Pancreas (tissue), 10 donors: ENCODE results near the gene TRMT44. TPM values are rescaled to one million over a fixed set of nuclear protein-coding genes. Genes with fewer than 3 reads are reported as not detected.

ENCODE experiments used
- ATAC-seq, 4 donors: fragments of 200-7000 bp; cut with Tn5 transposase; one replicate each; pipeline versions ENCODE4 v1.8.0 to v1.9.1; 2020; ENCODE audit warnings: mild to moderate bottlenecking in 4 of 4, moderate library complexity in 4 of 4
- DNase-seq, 6 donors: peaks; one replicate each; pipeline ENCODE4 v3.0.0-alpha.2; 2020
- FAIRE-seq: peaks from 2 replicates; lab custom pipeline; 2012; peaks lifted over from hg19 to GRCh38; lab: Jason Lieb, UNC
- H3K27ac ChIP-seq, 4 donors: fragments of 200-600 bp; sonication (generic); 1 replicate in 3 of 4; 2 replicates in 1 of 4; pipeline versions ENCODE4 v1.5.0 to v1.8.0; 2020
- H3K27me3 ChIP-seq, 4 donors: fragments of 200-600 bp; one replicate each; pipeline ENCODE4 v1.8.0; 2021
- H3K36me3 ChIP-seq, 3 donors: fragments of 200-600 bp; sonication (generic) in 1 of 3; one replicate each; pipeline versions ENCODE4 v1.5.0 to v1.8.0; 2020 to 2021
- H3K4me1 ChIP-seq, 3 donors: fragments of 200-600 bp; one replicate each; pipeline ENCODE4 v1.8.0; 2021
- H3K4me3 ChIP-seq, 4 donors: fragments of 200-600 bp; sonication (generic) in 2 of 4; one replicate each; pipeline versions ENCODE4 v1.5.0 to v1.8.0; 2020 to 2021
- H3K9me3 ChIP-seq, 4 donors: fragments of 200-600 bp; one replicate each; pipeline ENCODE4 v1.8.0; 2021
- CTCF ChIP-seq, 4 donors: fragments of 200-600 bp; sonication (generic) in 3 of 4; IDR thresholded peaks; one replicate each; pipeline versions ENCODE4 v1.5.0 to v1.8.0; 2021; ENCODE audit warnings: antibody characterized with exemption in 4 of 4
- WGBS, 2 donors: extraction: QIAGEN DNeasy Blood & Tissue Kit; methylation state at CpG; one replicate each; pipeline ENCODE4 v1.1.7; 2013; 5-methylcytosine and 5-hydroxymethylcytosine counted together
- intact Hi-C, 3 donors: fragments of 100-400 bp; cut with DNase I; formaldehyde crosslinking; loops; one replicate each; pipeline versions ENCODE4 v1.11.1 to v1.14.2; 2022
- polyA plus RNA-seq, 2 donors: library from polyadenylated mRNA; stranded (reverse); fragments of 200-250 nt; gene quantifications; one replicate each; pipeline ENCODE4 v1.2.3, GENCODE V29; 2013
- total RNA-seq, 6 donors: library from RNA; stranded (reverse); fragmentation: NEBNext Ultra II Directional in 4 of 6; extraction: Animal tissue kit (Norgen Biotek cat#: 25700) in 4 of 6; gene quantifications; one replicate each; pipeline versions ENCODE4 v1.2.1 to v1.2.4, GENCODE V29; 2021 to 2023
- donor health status: healthy with polysubstance abuse.
- donor health status: DM: no; HTN: no; CAD: no; lungs with moderate emphysema.
- donor health status: DM: no; HTN: no; CAD: no.
- donor health status: control.
- donor health status: control.
- donor health status: Bipolar disorder and iron deficiency.
- donor health status: DM: yes; HTN: yes; CAD: no.
- donor health status: DM: no; HTN: no; CAD: no.
- donor health status: DM: no; HTN: no; CAD: no.
- donor health status: DM: yes; HTN: yes; CAD: no.

Gene TRMT44
- total and polyA plus RNA-seq, 8 donors, result 6.1 to 14.0 (median 8.7) TPM

- no peak overlapping the region for H3K27ac ChIP-seq
- 71 to 84% methylated on average over 16 of the region's 16 CpGs for WGBS, 2 donors
- TF ChIP-seq CTCF (IDR thresholded peaks at IDR 0.05), result no peak
- intact Hi-C loops, result no loop called here
- no peaks in the 10 kb centered on the region for H3K4me1 ChIP-seq
- no peaks in the 10 kb centered on the region for H3K36me3 ChIP-seq
- no peaks in the 10 kb centered on the region for H3K9me3 ChIP-seq
- FAIRE-seq (no peak), DNase-seq (peak in 1 of 6 donors; percentile 44), ATAC-seq (no peak)
- no peak overlapping the region for H3K4me3 ChIP-seq
- no peaks in the 10 kb centered on the region for H3K27me3 ChIP-seq
Measured at GRCh38 chr4:8525383-8526120, 85.0 kb downstream of the TRMT44 start.

Other genes with a start within 250 kb of the TRMT44 start
- gene SH3TC1, start 241.5 kb upstream of the TRMT44 start, total RNA-seq, result 10 to 100 TPM; 12.5 to 28.0 (median 18.1) TPM
- gene SH3TC1, start 241.5 kb upstream of the TRMT44 start, polyA plus RNA-seq, result 10 to 100 TPM; 23.4 to 23.6 TPM
- gene HTRA3, start 171.0 kb upstream of the TRMT44 start, total RNA-seq, result 10 to 100 TPM in 1 of 6 donors, 1 to 10 TPM in 4, under 1 TPM in 1; 0.56 to 15.6 (median 2.8) TPM
- gene HTRA3, start 171.0 kb upstream of the TRMT44 start, polyA plus RNA-seq, result 1 to 10 TPM; 2.4 to 3.0 TPM
- 10 to 100 TPM; 16.1 to 23.5 (median 18.3) TPM for gene ACOX3, start 54 bp upstream of the TRMT44 start, total RNA-seq
- gene ACOX3, start 54 bp upstream of the TRMT44 start, polyA plus RNA-seq, result 10 to 100 TPM; 20.5 to 24.8 TPM
- not detected for gene GPR78, start 139.6 kb downstream of the TRMT44 start, total RNA-seq
- under 1 TPM; 0.02 to 0.04 TPM for gene GPR78, start 139.6 kb downstream of the TRMT44 start, polyA plus RNA-seq
- under 1 TPM; 0.14 to 0.86 (median 0.23) TPM for gene CPZ, start 152.0 kb downstream of the TRMT44 start, total RNA-seq
- gene CPZ, start 152.0 kb downstream of the TRMT44 start, polyA plus RNA-seq, result under 1 TPM; 0.09 to 0.84 TPM